ENCODE measurements around the gene RESF1. TPM values are rescaled to one million over a fixed set of nuclear protein-coding genes. Genes with fewer than 3 reads are reported as not detected.

The RESF1 gene
- total RNA-seq, 4 donors from 2014 or later: 41.1 to 74.9 (median 60.3) TPM

GRCh38 chr12:31954925-31955858 lies 4.0 kb upstream of the RESF1 start:
- intact Hi-C loops (cut with DNase I; ENCODE audit: low total_unique reads): no loop called here
- 90 to 97% methylated on average over 7 of the region's 7 CpGs for WGBS, 2 donors
- no peak overlapping the region for H3K4me3 ChIP-seq (ENCODE audit: low read depth, poor library complexity, severe bottlenecking)
- no peak for DNase-seq (ENCODE audit: low spot score in 2 of 2)
- TF ChIP-seq POLR2A (IDR thresholded peaks at IDR 0.05) (no peak), CTCF (IDR thresholded peaks at IDR 0.05) (no peak)

- peak overlapping the region; percentile 75 for H3K4me3 ChIP-seq (ENCODE audit: low read depth, poor library complexity, severe bottlenecking)
- WGBS, 2 donors: 18 to 23% methylated on average over 10 of the region's 10 CpGs
- TF ChIP-seq CTCF (IDR thresholded peaks at IDR 0.05) (no peak), POLR2A (IDR thresholded peaks at IDR 0.05) (no peak)
- intact Hi-C loops (cut with DNase I; ENCODE audit: low total_unique reads): no loop called here
- no peak for DNase-seq (ENCODE audit: low spot score in 2 of 2)
Observed at GRCh38 chr12:31958569-31959160, 550 bp upstream of the RESF1 start.

GRCh38 chr12:31959701-31960391 lies 631 bp downstream of the RESF1 start:
- H3K4me3 ChIP-seq (ENCODE audit: low read depth, poor library complexity, severe bottlenecking): peak overlapping the region; percentile 75
- intact Hi-C loops (cut with DNase I; ENCODE audit: low total_unique reads): loop anchor here (5.0 to 10.0 kb wide), 2 partner anchors 52 to 295 kb away; no protein-coding TSS in a partner anchor
- TF ChIP-seq CTCF (IDR thresholded peaks at IDR 0.05) (no peak), POLR2A (IDR thresholded peaks at IDR 0.05) (no peak)
- peak; percentile 37 to 92 for DNase-seq (ENCODE audit: low spot score in 2 of 2)
- WGBS, 2 donors: 0% methylated on average over 41 to 47 of the region's 47 CpGs

- WGBS, 2 donors: 69 to 80% methylated on average over 2 of the region's 2 CpGs
- DNase-seq (ENCODE audit: low spot score in 2 of 2): no peak
Observed at GRCh38 chr12:31961137-31961536, 1.9 kb downstream of the RESF1 start.

More at GRCh38 chr12:31961137-31961536, 1.9 kb downstream of the RESF1 start:
- no peak for TF ChIP-seq POLR2A (IDR thresholded peaks at IDR 0.05)
- TF ChIP-seq CTCF (IDR thresholded peaks at IDR 0.05): no peak
- intact Hi-C loops (cut with DNase I; ENCODE audit: low total_unique reads): loop anchor here (5.0 to 10.0 kb wide), 2 partner anchors 51 to 296 kb away; no protein-coding TSS in a partner anchor
- peak overlapping the region; percentile 75 for H3K4me3 ChIP-seq (ENCODE audit: low read depth, poor library complexity, severe bottlenecking)

Measured in lower leg skin (tissue), 4 donors.